ENCODE data around the gene ARHGEF38.

Gene ARHGEF38

DNA sequence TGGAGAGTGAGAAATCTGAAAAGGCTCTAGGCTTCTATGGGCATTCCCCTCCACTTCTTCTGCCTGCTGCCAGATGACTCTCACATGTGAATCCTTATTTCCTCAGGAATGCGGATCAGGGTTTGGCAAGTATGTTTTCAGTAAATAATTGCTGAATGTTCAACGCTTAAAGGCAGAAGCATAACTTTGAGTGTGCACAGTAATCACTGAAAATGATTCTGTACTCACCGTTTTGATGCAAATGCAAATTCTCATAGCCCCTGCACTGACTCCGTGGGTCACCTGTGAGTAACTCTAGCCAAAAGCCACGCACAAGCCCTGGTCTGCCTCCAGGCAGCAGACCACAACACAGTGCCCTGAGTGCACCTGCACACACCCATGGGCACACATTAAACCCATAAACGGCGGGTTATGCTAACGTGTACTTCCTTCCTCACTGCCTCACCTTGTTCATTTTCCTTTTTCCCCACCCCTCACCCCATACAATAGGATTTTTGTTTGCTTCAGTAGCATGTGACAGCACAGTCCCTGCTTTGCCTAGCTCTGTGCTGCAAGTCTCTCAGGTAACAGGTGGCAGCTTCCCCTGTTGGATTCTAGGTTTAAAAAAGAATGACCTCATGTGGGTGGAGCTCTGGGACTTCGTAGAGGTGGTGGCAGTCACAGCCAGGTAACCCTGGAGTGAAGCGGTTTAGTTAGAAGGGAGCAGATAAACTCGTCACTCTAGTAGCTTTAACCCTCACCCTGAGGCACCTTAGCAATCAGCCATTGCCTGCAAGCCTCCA lies at the start of gene ARHGEF38:
Gene ARHGEF38 (plus strand): TSS at position 656 of the 782 bp plus-strand sequence. CDS start 146 bp downstream, outside the sequence.
- peak; percentile 20 for DNase-seq

GRCh38 chr4:105503484-105503883 lies 48.9 kb upstream of the ARHGEF38 start:
- no peak for DNase-seq

DNA sequence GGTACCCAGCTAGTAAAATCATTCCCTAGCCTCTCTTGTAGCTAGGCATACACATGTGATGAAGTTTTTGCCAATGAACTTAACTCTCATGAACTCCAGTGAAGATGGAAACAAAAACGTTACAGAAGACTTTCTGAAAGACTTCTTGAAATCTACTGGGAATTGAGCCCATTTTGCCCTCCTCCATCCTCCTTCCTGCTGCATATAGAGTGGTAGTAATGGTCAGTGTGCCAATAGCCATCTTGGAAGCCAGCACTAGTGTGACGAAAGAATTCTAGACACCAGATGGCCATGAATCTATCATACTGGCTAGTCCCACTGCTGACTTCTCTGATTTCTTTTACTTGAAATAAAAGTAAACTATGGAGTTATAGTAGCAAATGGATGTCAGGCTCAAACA lies 47.7 kb upstream of the ARHGEF38 start:
- no peak for DNase-seq

GRCh38 chr4:105509291-105509690 lies 43.1 kb upstream of the ARHGEF38 start:
- DNase-seq: no peak

DNA sequence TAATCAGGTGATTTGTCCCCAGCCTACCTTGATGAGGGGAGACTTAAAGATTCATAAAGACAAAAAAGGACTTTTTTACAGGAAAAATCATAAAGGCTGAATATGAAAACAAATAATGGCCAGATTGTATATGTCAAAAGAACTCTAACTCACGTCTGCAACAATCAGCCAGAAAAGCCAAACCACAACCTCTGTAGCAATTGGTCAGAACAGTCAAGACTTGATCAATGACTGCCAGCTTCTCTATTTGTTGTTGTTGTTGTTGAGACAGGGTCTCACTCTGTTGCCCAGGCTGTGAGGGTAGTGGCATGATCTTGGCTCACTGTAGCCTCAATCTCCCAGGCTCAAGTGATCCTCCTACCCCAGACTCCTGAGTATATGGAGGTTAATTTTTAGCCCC lies 42.7 kb upstream of the ARHGEF38 start:
- DNase-seq: no peak

DNA sequence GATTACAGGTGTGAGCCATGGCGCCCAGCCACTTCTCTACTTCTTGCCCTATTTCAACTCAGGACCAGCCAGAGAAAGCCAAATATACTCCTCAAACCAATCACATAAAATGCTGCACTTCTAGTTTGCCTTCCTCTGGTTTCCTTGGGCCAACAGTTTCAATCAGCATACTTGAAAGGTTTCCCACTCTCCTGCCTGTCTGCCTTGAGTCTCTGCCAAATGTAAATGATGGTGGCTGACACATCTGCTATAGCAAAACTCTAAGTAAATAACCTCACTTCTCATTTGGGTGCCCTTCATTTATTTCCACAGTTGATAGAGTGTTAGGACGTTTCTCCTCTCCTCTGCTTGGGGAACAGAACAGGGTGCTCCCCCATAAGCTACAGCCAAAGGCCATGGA lies 42.2 kb upstream of the ARHGEF38 start:
- DNase-seq: peak; percentile 32

DNA sequence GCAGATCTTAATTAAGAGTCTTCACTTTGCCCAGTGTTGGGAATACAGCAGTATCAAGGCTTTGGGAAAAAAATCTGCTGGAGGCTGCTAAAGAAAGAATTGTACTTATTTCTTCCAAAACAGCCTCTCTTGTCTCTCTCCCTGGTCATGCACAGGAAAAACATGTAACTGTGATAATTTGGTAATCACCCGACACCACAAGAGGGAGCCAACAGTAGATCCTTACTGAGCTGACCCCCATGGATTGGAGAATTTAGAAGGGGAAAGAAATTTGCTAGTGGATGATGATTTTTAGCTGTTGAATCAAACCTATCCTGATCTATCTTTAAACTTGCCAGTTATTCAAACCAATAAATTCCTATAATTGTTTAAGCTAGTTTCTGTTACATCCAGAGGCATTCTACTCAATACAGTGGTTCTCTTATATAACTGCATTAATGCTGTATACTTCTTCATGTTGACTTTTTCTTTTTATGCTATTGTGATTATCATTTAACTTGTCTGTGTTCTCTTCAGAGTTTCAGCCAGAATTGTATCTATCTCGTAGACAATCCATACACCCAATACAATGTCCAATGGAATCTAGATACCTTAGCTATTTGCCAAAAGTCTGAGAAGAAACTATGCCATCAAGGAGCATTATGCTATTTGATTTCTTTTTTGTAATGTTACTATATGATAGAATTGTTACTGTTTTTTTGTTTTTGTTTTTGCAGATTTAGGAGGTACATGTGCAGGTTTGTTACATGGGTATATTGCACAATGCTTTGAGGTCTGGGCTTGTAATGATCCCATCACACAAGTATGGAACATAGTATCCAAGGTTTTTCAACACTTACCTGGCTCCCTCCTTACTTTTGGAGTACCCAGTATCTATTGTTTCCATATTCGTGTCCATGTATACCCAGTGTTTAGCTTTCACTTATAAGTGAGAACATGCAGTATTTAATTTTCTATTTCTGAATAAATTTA lies 31.3 kb upstream of the ARHGEF38 start:
- peak; percentile 32 for DNase-seq

DNA sequence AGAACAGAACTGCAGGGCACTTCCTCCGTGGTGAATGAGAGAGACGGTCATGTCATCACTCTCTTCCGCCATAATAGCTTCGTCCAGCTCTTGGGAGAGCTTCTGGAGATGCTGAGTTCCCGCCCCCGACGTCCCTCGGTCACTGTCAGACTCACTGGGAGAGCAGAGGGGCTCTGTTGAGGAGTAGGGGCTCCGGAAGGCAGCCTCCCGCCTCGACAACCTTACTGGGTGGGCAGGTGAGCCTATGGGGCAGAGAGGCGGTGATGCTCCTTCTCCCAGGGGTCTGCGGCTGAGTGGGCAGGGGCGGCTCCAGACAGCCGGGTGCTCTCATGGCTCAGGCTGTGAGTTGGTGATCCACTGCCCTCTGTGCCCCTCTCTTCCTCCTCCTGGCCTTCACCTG lies 25.8 kb upstream of the ARHGEF38 start:
- no peak for DNase-seq

- no peak for DNase-seq
Measured at GRCh38 chr4:105527081-105527480, 25.3 kb upstream of the ARHGEF38 start.

DNA sequence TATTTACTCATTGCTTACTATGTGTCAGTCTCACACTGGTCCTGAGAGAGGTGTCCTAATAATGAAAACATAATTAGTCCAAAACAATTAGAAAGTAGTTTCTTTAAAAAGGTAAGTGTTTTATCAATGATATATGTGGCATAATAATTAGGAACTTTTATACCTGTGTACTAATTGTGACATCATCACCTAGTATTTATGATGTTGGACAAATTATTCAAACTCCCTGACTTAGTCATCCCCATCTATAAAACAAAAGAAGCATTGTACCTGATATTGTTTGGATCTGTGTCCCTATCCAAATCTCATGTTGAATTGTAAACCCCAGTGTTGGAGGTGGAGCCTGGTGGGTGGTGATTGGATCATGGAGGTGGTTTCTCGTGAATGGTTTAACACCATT lies 15.8 kb upstream of the ARHGEF38 start:
- DNase-seq: no peak

GRCh38 chr4:105541420-105541819 lies 11.0 kb upstream of the ARHGEF38 start:
- DNase-seq: no peak

DNA sequence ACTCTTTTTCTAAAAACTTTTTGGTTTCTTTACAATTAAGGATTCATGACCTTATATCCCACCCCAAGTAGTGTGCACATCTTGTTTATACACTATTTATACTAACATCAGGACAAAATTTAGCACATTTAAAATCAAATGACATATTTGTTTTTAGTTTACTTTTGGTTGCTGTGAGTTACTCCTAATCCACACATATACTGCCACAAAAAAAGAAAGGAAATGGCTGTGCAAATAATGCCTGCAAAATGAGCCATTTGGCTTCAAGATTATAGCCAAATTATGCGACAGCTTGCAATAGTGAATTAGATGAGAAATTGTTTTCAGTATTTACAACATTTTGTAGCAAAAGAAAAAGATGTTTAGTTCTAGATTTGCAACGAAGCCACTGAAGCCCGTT lies 10.4 kb upstream of the ARHGEF38 start:
- no peak for DNase-seq

DNA sequence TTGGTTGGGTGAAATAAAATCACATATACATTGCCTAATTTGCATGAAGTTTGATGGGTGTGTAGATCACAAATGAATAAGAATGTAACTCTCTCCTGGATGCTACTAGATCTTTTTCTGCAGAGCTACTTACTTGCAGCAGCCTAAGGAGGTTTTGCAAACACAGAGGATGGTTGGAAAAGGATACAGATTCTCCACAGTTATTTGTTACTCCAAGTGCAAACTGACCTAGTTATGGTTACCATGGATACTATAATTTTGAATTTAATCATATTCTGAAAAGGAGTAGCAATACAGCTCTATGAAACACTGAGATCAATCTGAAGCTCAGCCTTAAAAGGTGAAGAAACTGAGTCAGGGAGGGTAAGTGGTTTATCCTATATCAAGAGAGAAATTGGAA lies 9.1 kb upstream of the ARHGEF38 start:
- no peak for DNase-seq

- no peak for DNase-seq
Measured at GRCh38 chr4:105543881-105544280, 8.5 kb upstream of the ARHGEF38 start.

- no peak for DNase-seq
Measured at GRCh38 chr4:105544520-105545286, 7.7 kb upstream of the ARHGEF38 start.

DNA sequence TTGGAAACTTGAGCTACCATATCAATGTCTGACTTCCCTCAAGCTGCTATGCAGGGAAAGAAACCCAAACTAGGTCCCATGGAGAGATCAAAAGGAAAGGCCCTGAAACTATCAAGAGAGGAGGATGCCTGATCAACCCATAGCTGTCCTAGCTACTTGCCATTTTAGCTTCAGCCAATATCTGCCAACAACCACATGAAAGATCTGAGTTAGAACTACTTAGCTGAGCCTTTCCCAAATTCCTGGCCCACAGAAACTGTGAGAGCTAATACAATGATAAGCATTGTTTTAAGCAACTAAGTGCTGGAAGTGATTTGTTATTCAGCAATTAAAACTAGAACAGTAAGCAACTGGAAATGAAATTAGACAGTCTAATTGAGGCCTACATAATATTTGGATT lies 6.3 kb upstream of the ARHGEF38 start:
- no peak for DNase-seq

DNA sequence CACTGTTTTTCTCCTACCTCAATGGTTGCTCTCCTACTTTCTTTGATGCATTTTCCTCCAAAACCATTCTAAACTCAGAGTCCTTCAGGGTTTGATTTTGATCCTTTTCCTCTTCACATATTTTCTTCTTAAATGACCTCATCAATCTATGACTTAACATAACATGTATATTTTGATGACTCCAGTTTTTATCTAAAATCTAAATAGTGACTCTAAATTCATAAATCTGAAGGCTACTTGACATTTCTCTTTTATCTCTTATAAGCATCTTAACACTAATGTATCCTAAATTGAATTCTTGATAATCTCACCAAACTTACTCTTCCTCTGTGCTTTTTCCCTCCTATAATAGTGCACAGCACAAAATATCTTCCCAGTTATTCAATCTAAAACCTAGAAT lies 4.7 kb upstream of the ARHGEF38 start:
- DNase-seq: no peak

DNA sequence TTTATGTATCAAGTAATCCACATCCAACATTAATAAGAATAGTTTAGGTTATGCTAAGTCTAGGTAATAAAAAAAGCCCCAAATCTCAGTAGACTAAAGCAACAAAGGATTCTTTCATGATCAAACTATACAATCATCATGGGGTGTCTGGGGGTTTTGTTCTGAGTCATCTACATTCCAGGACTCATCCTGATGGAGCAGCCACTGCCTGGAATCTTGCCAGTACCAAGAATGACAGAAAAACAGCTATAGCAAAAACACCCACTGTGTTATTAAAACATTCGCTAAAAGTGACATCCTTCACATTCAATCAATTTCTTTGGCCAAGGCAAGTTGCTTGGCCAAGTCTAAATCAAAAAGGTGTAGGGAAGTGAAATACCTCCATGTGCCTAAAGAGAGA lies 3.9 kb upstream of the ARHGEF38 start:
- DNase-seq: no peak

GRCh38 chr4:105550641-105551040 lies 1.8 kb upstream of the ARHGEF38 start:
- no peak for DNase-seq

DNA sequence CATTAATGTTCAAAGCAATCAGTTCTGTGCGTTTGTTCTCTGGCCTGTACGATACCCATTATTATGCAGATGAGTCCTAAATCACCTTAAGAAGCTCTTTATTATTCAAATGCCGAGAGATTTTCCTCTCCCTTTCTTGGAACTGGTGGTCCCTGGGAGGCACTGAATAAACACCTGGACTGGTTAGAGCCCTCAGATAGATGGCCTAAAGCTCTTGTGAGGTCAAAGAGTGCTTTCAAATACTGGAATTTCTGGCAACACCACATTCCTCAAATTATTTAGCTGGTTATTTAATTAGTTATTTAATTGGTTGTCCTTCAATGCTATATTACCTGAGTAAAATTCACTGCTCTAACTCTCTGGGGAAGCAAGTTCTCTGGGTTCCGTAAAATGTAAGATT lies 3.0 kb downstream of the ARHGEF38 start:
- DNase-seq: no peak

- no peak for DNase-seq
Measured at GRCh38 chr4:105556206-105556605, 3.8 kb downstream of the ARHGEF38 start.

DNA sequence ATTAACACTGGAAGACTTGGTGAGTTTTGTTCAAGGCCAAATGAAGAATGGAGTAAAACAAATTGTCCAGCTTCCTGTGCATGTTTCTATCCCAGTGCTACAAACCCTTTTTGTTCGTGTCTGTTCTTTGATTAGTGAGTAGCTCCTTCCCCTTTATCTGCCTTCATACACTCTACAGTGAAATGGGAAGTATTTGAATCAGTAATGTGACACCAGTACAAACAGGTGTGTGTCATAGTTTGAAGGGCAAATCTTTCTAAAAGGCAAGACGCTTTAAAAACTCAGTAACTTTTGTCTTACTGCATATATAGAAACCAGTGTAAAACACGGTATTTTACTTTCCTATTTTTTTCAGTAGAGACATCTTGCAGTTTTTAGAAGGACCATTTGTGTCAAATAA lies 5.9 kb downstream of the ARHGEF38 start:
- no peak for DNase-seq

- no peak for DNase-seq
Measured at GRCh38 chr4:105560421-105560848, 8.0 kb downstream of the ARHGEF38 start.

Data from NCI-H1105 treated with DMSO at 0.1 percent for 48 hours (cell line).